Measurements from ENCODE around the gene STK32C. TPM values are rescaled to one million over a fixed set of nuclear protein-coding genes. Genes with fewer than 3 reads are reported as not detected.

The STK32C gene
- total and polyA plus RNA-seq, 2 donors (not counting 1 experiment from before 2014, with no cell fraction given): 9.9 to 16.8 TPM

DNA sequence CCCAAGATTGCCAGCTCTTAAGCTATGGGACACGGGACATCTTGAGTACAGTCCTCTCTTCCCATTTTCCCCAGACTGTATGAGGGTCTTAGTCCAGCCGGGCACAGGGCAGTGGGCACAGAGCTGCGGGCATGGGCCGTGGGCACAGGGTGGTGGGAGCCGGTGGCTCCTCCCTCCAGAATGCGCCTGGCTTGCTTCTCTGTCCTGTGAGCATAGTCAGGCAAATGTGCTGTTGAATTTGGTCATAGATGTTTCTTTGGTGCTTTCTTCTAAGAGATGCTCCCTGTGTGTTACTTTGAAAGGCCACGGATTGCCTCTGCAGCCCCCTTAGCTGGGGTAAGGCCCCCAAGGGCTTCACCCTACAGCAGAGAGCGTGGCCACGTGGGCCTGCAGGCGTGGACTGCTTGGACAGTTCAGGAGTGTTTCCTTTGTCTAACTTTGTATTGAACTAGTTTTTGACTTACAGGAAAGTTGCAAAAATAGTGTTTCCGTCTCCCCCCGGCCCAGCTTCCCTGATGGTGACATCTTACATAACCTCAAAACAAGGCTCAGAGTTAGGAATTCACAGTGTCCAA, 49.0 kb upstream of the STK32C start:
- Histone ChIP-seq H3K79me2 (ENCODE audit: control insufficient read depth, insufficient read depth, low read length) (no peaks in the 10 kb centered on the region), H3K36me3 (replicated peaks in 1 of 2; ENCODE audit: control extremely low read depth in 1 of 2, control insufficient read depth in 1 of 2, extremely low read depth in 1 of 2, insufficient read depth in 2 of 2, low read length in 1 of 2) (no peaks in the 10 kb centered on the region), H2AFZ (ENCODE audit: insufficient read depth, low read depth, low read length, poor library complexity, severe bottlenecking) (no peak overlapping the region), H4K20me1 (ENCODE audit: control insufficient read depth, insufficient read depth, low read length, poor library complexity, severe bottlenecking) (no peaks in the 10 kb centered on the region), H3K9ac (ENCODE audit: low read length) (no peak overlapping the region), H3K9me3 (ENCODE audit: control extremely low read depth in 1 of 3, control insufficient read depth in 2 of 3, insufficient read depth in 1 of 3, low read length in 2 of 3) (no peaks in the 10 kb centered on the region), H3K4me1 (ENCODE audit: control insufficient read depth in 2 of 2, insufficient read depth in 2 of 2, low read length in 2 of 2) (peaks cover 0 to 7% of the 10 kb centered on the region in 2 donors), H3K27me3 (replicated peaks in 1 of 4; ENCODE audit: control extremely low read depth in 1 of 4, control insufficient read depth in 3 of 4, insufficient read depth in 4 of 4, low read length in 3 of 4) (no peaks in the 10 kb centered on the region), H3K4me2 (replicated peaks; ENCODE audit: low read depth, low read length, poor library complexity, severe bottlenecking) (no peak overlapping the region), H3K27ac (ENCODE audit: low read length in 2 of 2) (no peak overlapping the region), H3K4me3 (ENCODE audit: control extremely low read depth in 1 of 5, extremely low read depth in 1 of 5, insufficient read depth in 1 of 5, low read depth in 2 of 5, low read length in 4 of 5) (no peak overlapping the region)
- TF ChIP-seq CTCF (IDR thresholded peaks at IDR 0.05) (no peak), EZH2 (IDR thresholded peaks at IDR 0.05; ENCODE audit: borderline replicate concordance, insufficient read depth, low read depth, low read length, poor library complexity, severe bottlenecking) (no peak)
- ATAC-seq (ENCODE audit: low read depth) (no peak), DNase-seq (no peak)
- H3K4me1 Mint-ChIP-seq: peaks cover 5% of the 10 kb centered on the region
- H3K9me3 Mint-ChIP-seq (ENCODE audit: insufficient read depth): no peaks in the 10 kb centered on the region
- ChIA-PET CTCF (interaction anchor here (0.8 to 1.3 kb wide), 3 partner anchors 19 to 214 kb away, joined by 3 to 4 read pairs (median 3); no protein-coding TSS in a partner anchor), POLR2A (no interaction called here)
- H3K4me3 Mint-ChIP-seq: no peak overlapping the region
- H3K27ac Mint-ChIP-seq: no peak overlapping the region
- 98% methylated on average over 11 of the region's 12 CpGs for WGBS (ENCODE audit: insufficient coverage)
- intact Hi-C loops (cut with micrococcal nuclease): no loop called here
- no peaks in the 10 kb centered on the region for H3K27me3 Mint-ChIP-seq

DNA sequence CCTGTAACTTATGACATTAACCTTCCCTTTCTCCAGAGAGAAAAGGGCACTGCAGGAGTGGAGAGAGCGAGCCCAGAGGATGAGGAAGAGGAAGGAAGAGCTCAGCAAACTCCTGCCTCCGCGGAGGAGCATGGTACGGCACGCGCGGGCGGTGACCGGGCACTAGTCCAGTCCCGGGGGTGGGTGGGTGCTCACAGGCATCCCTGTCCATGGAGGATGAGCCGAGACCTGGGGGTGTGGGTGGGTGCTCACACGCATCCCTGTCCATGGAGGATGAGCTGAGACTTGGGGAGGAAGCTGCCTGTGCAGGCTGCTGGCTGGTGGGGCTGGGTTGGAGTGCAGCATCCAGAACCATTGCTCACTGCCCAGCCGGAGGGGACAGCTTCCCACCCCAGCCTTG, 48.0 kb upstream of the STK32C start:
- Mint-ChIP-seq H3K9me3 (ENCODE audit: insufficient read depth) (no peaks in the 10 kb centered on the region), H3K4me1 (peaks cover 5% of the 10 kb centered on the region), H3K27ac (no peak overlapping the region), H3K4me3 (no peak overlapping the region), H3K27me3 (no peaks in the 10 kb centered on the region)
- Histone ChIP-seq H3K36me3 (replicated peaks in 1 of 2; ENCODE audit: control extremely low read depth in 1 of 2, control insufficient read depth in 1 of 2, extremely low read depth in 1 of 2, insufficient read depth in 2 of 2, low read length in 1 of 2) (no peaks in the 10 kb centered on the region), H2AFZ (ENCODE audit: insufficient read depth, low read depth, low read length, poor library complexity, severe bottlenecking) (no peak overlapping the region), H3K9ac (ENCODE audit: low read length) (no peak overlapping the region), H4K20me1 (ENCODE audit: control insufficient read depth, insufficient read depth, low read length, poor library complexity, severe bottlenecking) (no peaks in the 10 kb centered on the region), H3K79me2 (ENCODE audit: control insufficient read depth, insufficient read depth, low read length) (no peaks in the 10 kb centered on the region), H3K4me2 (replicated peaks; ENCODE audit: low read depth, low read length, poor library complexity, severe bottlenecking) (no peak overlapping the region), H3K27ac (ENCODE audit: low read length in 2 of 2) (no peak overlapping the region), H3K4me1 (ENCODE audit: control insufficient read depth in 2 of 2, insufficient read depth in 2 of 2, low read length in 2 of 2) (peaks cover 0 to 7% of the 10 kb centered on the region in 2 donors), H3K27me3 (replicated peaks in 1 of 4; ENCODE audit: control extremely low read depth in 1 of 4, control insufficient read depth in 3 of 4, insufficient read depth in 4 of 4, low read length in 3 of 4) (no peaks in the 10 kb centered on the region), H3K4me3 (ENCODE audit: control extremely low read depth in 1 of 5, extremely low read depth in 1 of 5, insufficient read depth in 1 of 5, low read depth in 2 of 5, low read length in 4 of 5) (no peak overlapping the region), H3K9me3 (ENCODE audit: control extremely low read depth in 1 of 3, control insufficient read depth in 2 of 3, insufficient read depth in 1 of 3, low read length in 2 of 3) (no peaks in the 10 kb centered on the region)
- no peak for TF ChIP-seq CTCF (IDR thresholded peaks at IDR 0.05)
- TF ChIP-seq EZH2 (IDR thresholded peaks at IDR 0.05; ENCODE audit: borderline replicate concordance, insufficient read depth, low read depth, low read length, poor library complexity, severe bottlenecking): no peak
- intact Hi-C loops (cut with micrococcal nuclease): no loop called here
- POLR2A ChIA-PET: no interaction called here
- ATAC-seq (ENCODE audit: low read depth) (no peak), DNase-seq (no peak)
- CTCF ChIA-PET: interaction anchor here (0.8 to 1.3 kb wide), 3 partner anchors 18 to 213 kb away, joined by 3 to 4 read pairs (median 4); no protein-coding TSS in a partner anchor
- 96% methylated on average over 12 of the region's 13 CpGs for WGBS (ENCODE audit: insufficient coverage)

Measured in B cell (primary cell).